HepG2 (cell line): Measurements from ENCODE around the gene ARFIP1. TPM values are rescaled to one million over a fixed set of nuclear protein-coding genes. Genes with fewer than 3 reads are reported as not detected.

Source experiments
- ATAC-seq: fragments of 200-7000 bp; cut with Tn5 transposase; 3 replicates; pipeline ENCODE4 v1.9.1; 2020; ENCODE audit warnings: mild to moderate bottlenecking, moderate library complexity
- BruUV-seq: library from RNA; stranded (reverse); fragments of 400-500 nt; replicated peaks from 2 replicates; lab custom pipeline; 2021; lab: Mats Ljungman, UMichigan
- CTCF ChIA-PET: fragments of 300-600 bp; formaldehyde crosslinking; extraction: SDS; loops from one replicate; lab custom pipeline; 2021; ENCODE audit warnings: low total read pairs, inconsistent platforms, low intra/inter-chr PET ratio; lab: Yijun Ruan, JAX
- POLR2A ChIA-PET: fragments of 350-600 bp; sonication (Branson Sonifier 250); formaldehyde crosslinking; loops from one replicate; lab custom pipeline; 2020; ENCODE audit warnings: antibody characterized with exemption, inconsistent platforms; lab: Yijun Ruan, JAX
- DNase-seq: peaks from one replicate; pipeline ENCODE4 v3.0.0-alpha.2; 2015; ENCODE audit warnings: low spot score
- FAIRE-seq: peaks from 3 replicates; lab custom pipeline; 2011; peaks lifted over from hg19 to GRCh38; lab: Jason Lieb, UNC
- H2AFZ ChIP-seq: one replicate; pipeline ENCODE4 v1.6.1; 2011; ENCODE audit warnings: low read length, inconsistent platforms
- H3K27ac ChIP-seq: fragments of 300-600 bp; 3 replicates; pipeline ENCODE4 v1.8.0; 2011; ENCODE audit warnings: mixed run types, mild to moderate bottlenecking, mixed read lengths, low read length, inconsistent platforms; ENCODE audit not compliant: insufficient read depth; ENCODE audit errors: extremely low read length
- H3K27me3 ChIP-seq, 2 experiments: fragments of 200-600 bp in 1 of 2; 2 replicates in 1 of 2; 3 replicates in 1 of 2; pipeline versions ENCODE4 v1.6.0 to v1.8.0; 2011; ENCODE audit warnings: low read length in 2 of 2, mild to moderate bottlenecking in 2 of 2, moderate library complexity in 2 of 2, inconsistent platforms in 1 of 2; ENCODE audit not compliant: insufficient read depth in 2 of 2, control insufficient read depth in 1 of 2
- H3K36me3 ChIP-seq, 2 experiments: fragments of 200-600 bp in 1 of 2; replicated peaks in 1 of 2; 2 replicates in 1 of 2; 3 replicates in 1 of 2; pipeline versions ENCODE4 v1.5.1 to v1.8.0; 2011; ENCODE audit warnings: low read length in 2 of 2, inconsistent platforms in 1 of 2; ENCODE audit not compliant: insufficient read depth in 2 of 2, control insufficient read depth in 1 of 2
- H3K4me1 ChIP-seq: 2 replicates; pipeline ENCODE4 v1.5.1; 2012; ENCODE audit warnings: low read length, inconsistent platforms; ENCODE audit not compliant: insufficient read depth
- H3K4me2 ChIP-seq: 2 replicates; pipeline ENCODE4 v1.6.0; 2011; ENCODE audit warnings: low read depth, low read length, inconsistent platforms
- H3K4me3 ChIP-seq, 3 experiments: fragments of 200-600 bp in 1 of 3; sonication (generic), shearing (Covaris generic) in 1 of 3; replicated peaks in 1 of 3; 2 replicates each; pipeline ENCODE4 v1.5.1; 2011 to 2016; ENCODE audit warnings: low read length in 3 of 3, inconsistent platforms in 2 of 3, low read depth in 2 of 3, mild to moderate bottlenecking in 2 of 3, control low read depth in 1 of 3, mixed read lengths in 1 of 3; ENCODE audit not compliant: insufficient read depth in 1 of 3
- H3K79me2 ChIP-seq: one replicate; pipeline ENCODE4 v1.6.1; 2011; ENCODE audit warnings: low read length, inconsistent platforms; ENCODE audit not compliant: insufficient read depth
- H3K9ac ChIP-seq: 2 replicates; pipeline ENCODE4 v1.6.0; 2011; ENCODE audit warnings: mild to moderate bottlenecking, low read depth, low read length, inconsistent platforms; ENCODE audit not compliant: insufficient read depth
- H3K9me3 ChIP-seq: 2 replicates; pipeline ENCODE4 v1.5.1; 2012; ENCODE audit warnings: mild to moderate bottlenecking, low read length
- H4K20me1 ChIP-seq: 2 replicates; pipeline ENCODE4 v1.6.0; 2011; ENCODE audit warnings: inconsistent platforms, mild to moderate bottlenecking, low read length, moderate library complexity; ENCODE audit not compliant: insufficient read depth
- ARHGAP35 ChIP-seq: sonication (generic); formaldehyde crosslinking; IDR thresholded peaks from 2 replicates; pipeline ENCODE4 v1.9.0; 2022; ENCODE audit warnings: mild to moderate bottlenecking, inconsistent platforms, moderate library complexity, missing genetic modification reagents, borderline replicate concordance
- ARID2 ChIP-seq: sonication (generic); formaldehyde crosslinking; IDR thresholded peaks from 2 replicates; pipeline ENCODE4 v1.8.1; 2022; ENCODE audit warnings: mild to moderate bottlenecking, missing genetic modification reagents, borderline replicate concordance
- ATF7-NPFF ChIP-seq: sonication (generic); formaldehyde crosslinking; IDR thresholded peaks from 2 replicates; pipeline ENCODE4 v1.8.1; 2023; ENCODE audit warnings: mild to moderate bottlenecking, low read depth, missing genetic modification reagents, moderate library complexity
- ETS1 ChIP-seq: sonication (generic); formaldehyde crosslinking; IDR thresholded peaks from 2 replicates; pipeline ENCODE4 v1.4.0; 2020; ENCODE audit warnings: missing genetic modification reagents
- KDM5B ChIP-seq: sonication (generic); formaldehyde crosslinking; IDR thresholded peaks from 2 replicates; pipeline ENCODE4 v1.4.0; 2020; ENCODE audit warnings: missing genetic modification reagents, mild to moderate bottlenecking, borderline replicate concordance
- KMT2A ChIP-seq: sonication (generic); formaldehyde crosslinking; IDR thresholded peaks from 2 replicates; pipeline ENCODE4 v1.4.0; 2020; ENCODE audit warnings: missing genetic modification reagents
- MED8 ChIP-seq: sonication (generic); formaldehyde crosslinking; IDR thresholded peaks from 2 replicates; pipeline ENCODE4 v1.8.1; 2023; ENCODE audit warnings: mild to moderate bottlenecking, missing genetic modification reagents; ENCODE audit not compliant: insufficient replicate concordance
- MYPOP ChIP-seq: sonication (generic); formaldehyde crosslinking; IDR thresholded peaks from 2 replicates; pipeline ENCODE4 v1.8.1; 2023; ENCODE audit warnings: mild to moderate bottlenecking, moderate library complexity, missing genetic modification reagents
- PBX2 ChIP-seq: IDR thresholded peaks from 2 replicates; pipeline ENCODE4 v1.6.1; 2016; ENCODE audit warnings: control low read depth
- XBP1 ChIP-seq: sonication (generic); formaldehyde crosslinking; IDR thresholded peaks from 2 replicates; pipeline ENCODE4 v1.5.0; 2020; ENCODE audit warnings: missing genetic modification reagents
- ZNF343 ChIP-seq: sonication (generic); formaldehyde crosslinking; IDR thresholded peaks from 2 replicates; pipeline ENCODE4 v1.4.0; 2020; ENCODE audit warnings: mild to moderate bottlenecking, missing genetic modification reagents
- ZNF788 ChIP-seq: sonication (generic); formaldehyde crosslinking; IDR thresholded peaks from 2 replicates; pipeline ENCODE4 v1.5.0; 2020; ENCODE audit warnings: mild to moderate bottlenecking, missing genetic modification reagents, borderline replicate concordance
- ZNF816 ChIP-seq: sonication (generic); formaldehyde crosslinking; IDR thresholded peaks from 2 replicates; pipeline ENCODE4 v1.8.0; 2022; ENCODE audit warnings: missing genetic modification reagents, mild to moderate bottlenecking, borderline replicate concordance
- ZNF850 ChIP-seq: sonication (generic); formaldehyde crosslinking; conservative IDR thresholded peaks from 2 replicates; pipeline ENCODE4 v1.9.0; 2021; ENCODE audit warnings: mild to moderate bottlenecking, missing genetic modification reagents
- ZXDC ChIP-seq: sonication (generic); formaldehyde crosslinking; IDR thresholded peaks from 2 replicates; pipeline ENCODE4 v1.5.0; 2020; ENCODE audit warnings: mild to moderate bottlenecking, missing genetic modification reagents
- WGBS: methylation state at CpG from one replicate; pipeline ENCODE4 v1.1.6; 2017; ENCODE audit warnings: low lambda C conversion rate; 5-methylcytosine and 5-hydroxymethylcytosine counted together
- in situ Hi-C: cut with HindIII; loops from 2 replicates; pipeline ENCODE4 v1.10.0; 2017; ENCODE audit warnings: low pct_unique_long_range_greater_than_20kb; ENCODE audit not compliant: extremely low pct_ligation_motif_present
- intact Hi-C: fragments of 100-400 bp; cut with micrococcal nuclease; formaldehyde crosslinking; loops from one replicate; pipeline ENCODE4 v1.10.0; 2022; ENCODE audit not compliant: unreplicated experiment
- polyA plus RNA-seq, 8 experiments: library from polyadenylated mRNA; depleted of rRNA in 3 of 8; stranded (reverse) in 7 of 8; unstranded in 1 of 8; fragments of >200 nt; fragmentation: Illumina TruSeq in 4 of 8; extraction: Trizol in 4 of 8; gene quantifications; 2 replicates each; pipeline versions ENCODE4 v1.2.1 to v1.2.3, GENCODE V29; 2011 to 2016; ENCODE audit warnings: low read depth in 4 of 8, missing spikeins in 1 of 8, mixed read lengths in 1 of 8; ENCODE audit not compliant: insufficient read depth in 1 of 8
- total RNA-seq, 5 experiments: library from RNA; depleted of rRNA; stranded (reverse); fragments of >200 nt; fragmentation: Illumina TruSeq; extraction: Trizol; gene quantifications; 2 replicates each; pipeline ENCODE4 v1.2.3, GENCODE V29; 2016; ENCODE audit warnings: low read depth in 1 of 5
- TF ChIP-seq, protein P1 (sequence below): IDR thresholded peaks from 2 replicates; pipeline ENCODE4 v1.6.1; 2016

The ARFIP1 gene
- total and polyA plus RNA-seq, 2 of the 13 experiments (the other 11 are each of a cell fraction or from before 2014, with no cell fraction given): 9.9 to 27.7 TPM

DNA sequence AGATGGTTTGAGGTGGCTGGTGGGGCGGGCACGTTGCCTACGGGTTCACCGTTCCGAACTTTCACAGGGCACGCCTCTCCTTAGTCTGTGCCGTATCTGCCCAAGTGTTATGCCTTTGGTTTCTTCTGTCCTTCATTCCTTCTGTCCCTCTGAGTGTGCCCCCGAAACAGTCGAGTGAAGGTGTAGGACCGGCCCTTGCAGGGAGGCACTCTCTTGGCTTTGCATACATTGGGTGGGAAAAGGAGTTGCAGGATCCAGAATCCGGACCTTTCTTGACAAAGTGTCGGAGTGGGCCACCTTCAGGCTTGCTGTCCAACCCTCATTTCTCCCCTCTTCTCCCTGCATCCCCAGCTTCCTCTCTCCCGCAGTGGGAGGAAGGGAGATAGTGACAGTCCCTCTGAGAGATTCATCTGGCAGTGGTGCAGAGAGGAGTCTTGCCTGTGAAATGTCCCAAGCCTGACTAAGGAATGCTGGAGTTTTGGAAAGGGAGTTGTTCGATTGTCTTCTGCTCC lies 569 bp downstream of the ARFIP1 start:
- Histone ChIP-seq H4K20me1 (no peaks in the 10 kb centered on the region), H3K9ac (peak overlapping the region; percentile 82), H3K27me3 (no peaks in the 10 kb centered on the region; a peak in 1 of 5 replicates), H3K27ac (peak overlapping the region; percentile 75), H3K36me3 (0 out of 5 replicates have a peak, but pooled peaks cover 0 to 1% of the 10 kb centered on the region in 2 experiments), H3K4me2 (peak overlapping the region; percentile 83), H3K4me1 (peaks cover 42% of the 10 kb centered on the region), H2AFZ (peak overlapping the region; percentile 20), H3K79me2 (peaks cover 45% of the 10 kb centered on the region), H3K4me3 (peak overlapping the region; percentile 64 to 85 (median 65)), H3K9me3 (no peaks in the 10 kb centered on the region)
- DNase-seq (peak; percentile 13), ATAC-seq (peak; percentile 40), FAIRE-seq (no peak)
- ChIA-PET POLR2A (interaction anchor here (1.1 kb wide), 1 partner anchor 25 kb away, joined by 4 read pairs; no protein-coding TSS in a partner anchor), CTCF (no interaction called here)
- intact Hi-C loops (loop anchor here (5.0 kb wide), 1 partner anchor 37 kb away; no protein-coding TSS in a partner anchor), in situ Hi-C loops (no loop called here)
- WGBS: 2% methylated on average over 13 of the region's 14 CpGs
- TSS peak; percentile 75 for BruUV-seq
- TF ChIP-seq XBP1 (CRISPR knock-in tag): no peak
- peak; percentile 7; the same call in 1 of the 2 replicates for TF ChIP-seq KMT2A
- TF ChIP-seq ZNF343 (CRISPR knock-in tag): 0 out of 2 replicates have a peak, but pooled peaks have one; percentile 5
- no peak for TF ChIP-seq ETS1 (CRISPR knock-in tag)
- 0 out of 2 replicates have a peak, but pooled peaks have one; percentile 49 for TF ChIP-seq ARID2 (CRISPR knock-in tag)
- TF ChIP-seq ATF7-NPFF: no peak
- TF ChIP-seq KDM5B (CRISPR knock-in tag): 0 out of 2 replicates have a peak, but pooled peaks have one; percentile 0
- TF ChIP-seq ZNF816 (CRISPR knock-in tag): peak; percentile 20; the same call in 1 of the 2 replicates
- TF ChIP-seq ZXDC (CRISPR knock-in tag): no peak
- no peak for TF ChIP-seq MED8
- no peak for TF ChIP-seq ZNF850 (CRISPR knock-in tag)
- TF ChIP-seq PBX2 (CRISPR knock-in tag): no peak
- TF ChIP-seq ZNF788 (CRISPR knock-in tag): no peak
- TF ChIP-seq, protein P1, sequence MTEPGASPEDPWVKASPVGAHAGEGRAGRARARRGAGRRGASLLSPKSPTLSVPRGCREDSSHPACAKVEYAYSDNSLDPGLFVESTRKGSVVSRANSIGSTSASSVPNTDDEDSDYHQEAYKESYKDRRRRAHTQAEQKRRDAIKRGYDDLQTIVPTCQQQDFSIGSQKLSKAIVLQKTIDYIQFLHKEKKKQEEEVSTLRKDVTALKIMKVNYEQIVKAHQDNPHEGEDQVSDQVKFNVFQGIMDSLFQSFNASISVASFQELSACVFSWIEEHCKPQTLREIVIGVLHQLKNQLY (CRISPR knock-in tag): no peak
- no peak for TF ChIP-seq ARHGAP35 (CRISPR knock-in tag)
- 0 out of 2 replicates have a peak, but pooled peaks have one; percentile 28 for TF ChIP-seq MYPOP (CRISPR knock-in tag)
